ENCODE data around the gene RP9.

RP9 gene, protein sequence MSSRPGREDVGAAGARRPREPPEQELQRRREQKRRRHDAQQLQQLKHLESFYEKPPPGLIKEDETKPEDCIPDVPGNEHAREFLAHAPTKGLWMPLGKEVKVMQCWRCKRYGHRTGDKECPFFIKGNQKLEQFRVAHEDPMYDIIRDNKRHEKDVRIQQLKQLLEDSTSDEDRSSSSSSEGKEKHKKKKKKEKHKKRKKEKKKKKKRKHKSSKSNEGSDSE

DNA sequence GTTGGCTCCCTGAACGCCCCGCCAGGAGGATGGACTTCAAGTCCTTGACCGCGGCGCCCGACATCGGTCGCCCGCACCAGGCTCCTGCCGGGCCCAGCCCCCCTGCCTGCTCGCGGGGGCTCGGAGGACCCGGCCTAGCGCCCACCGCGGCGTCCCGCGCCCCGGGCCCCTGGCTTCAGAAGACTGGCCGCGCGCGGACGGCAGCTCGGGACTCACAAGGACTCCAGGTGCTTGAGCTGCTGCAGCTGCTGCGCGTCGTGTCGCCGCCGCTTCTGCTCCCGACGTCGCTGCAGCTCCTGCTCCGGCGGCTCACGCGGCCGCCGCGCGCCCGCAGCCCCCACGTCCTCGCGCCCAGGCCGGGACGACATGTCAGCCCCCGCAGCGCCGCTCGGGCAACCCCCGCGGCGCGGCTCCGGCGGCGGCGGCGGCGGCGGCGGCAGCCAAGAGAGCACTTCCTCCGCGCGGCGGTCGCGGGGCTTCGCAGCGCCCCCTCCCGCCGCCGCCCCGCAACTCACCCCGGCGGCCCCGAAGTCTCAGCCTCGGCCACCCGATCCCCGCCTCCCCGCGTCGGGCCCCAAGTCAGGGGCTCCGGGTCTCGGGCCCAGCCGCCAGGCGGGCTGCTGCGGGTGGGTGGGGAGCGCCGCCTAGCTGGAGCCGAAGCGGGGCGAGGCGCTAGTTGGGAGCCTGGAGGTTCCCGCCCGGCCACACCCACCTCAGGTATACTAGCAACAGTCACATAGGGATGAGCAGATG is at the start of gene RP9:
Gene RP9 (minus strand): TSS at position 400 of the 753 bp plus-strand sequence. CDS start 32 bp downstream, at position 368.
- FAIRE-seq, result no peak

DNA sequence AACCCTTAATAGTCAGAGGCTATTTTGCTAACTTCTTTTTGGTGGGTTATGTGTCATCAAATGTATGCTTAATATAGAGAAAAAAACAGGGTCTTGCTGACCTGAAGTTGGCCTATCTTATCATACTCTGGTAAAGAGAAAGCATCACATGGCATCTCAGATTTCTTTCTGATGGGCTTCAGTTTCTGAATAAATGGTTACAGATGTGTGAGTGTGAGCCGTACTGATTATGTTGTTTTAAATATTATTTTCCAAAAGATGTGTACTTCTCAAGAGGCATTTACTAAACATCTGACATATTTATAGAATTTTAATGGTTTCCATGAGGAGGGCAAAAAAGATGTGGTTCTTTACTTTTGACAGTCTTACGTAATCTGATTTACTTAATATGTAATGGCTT is 48.6 kb upstream of the RP9 start:
- no peak for FAIRE-seq

DNA sequence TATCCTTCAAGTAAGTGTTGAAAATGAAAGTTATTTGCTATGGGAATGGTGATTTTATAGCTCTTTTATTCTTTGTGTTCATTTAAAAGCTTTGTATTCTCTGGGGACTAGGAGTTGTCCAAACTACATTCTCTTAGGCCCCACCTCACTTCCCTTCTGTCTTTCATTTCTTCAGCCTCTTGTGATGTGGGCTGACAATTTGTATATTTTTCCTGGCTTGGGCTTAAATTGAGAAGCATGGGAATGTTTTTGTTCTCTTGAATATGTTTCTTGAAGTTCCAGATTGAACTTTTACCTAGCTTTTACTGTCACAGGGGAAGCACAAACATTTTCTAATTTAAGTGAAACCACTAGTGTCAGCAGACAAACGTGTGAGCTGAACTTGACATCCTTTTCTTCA is 48.1 kb upstream of the RP9 start:
- no peak for FAIRE-seq

DNA sequence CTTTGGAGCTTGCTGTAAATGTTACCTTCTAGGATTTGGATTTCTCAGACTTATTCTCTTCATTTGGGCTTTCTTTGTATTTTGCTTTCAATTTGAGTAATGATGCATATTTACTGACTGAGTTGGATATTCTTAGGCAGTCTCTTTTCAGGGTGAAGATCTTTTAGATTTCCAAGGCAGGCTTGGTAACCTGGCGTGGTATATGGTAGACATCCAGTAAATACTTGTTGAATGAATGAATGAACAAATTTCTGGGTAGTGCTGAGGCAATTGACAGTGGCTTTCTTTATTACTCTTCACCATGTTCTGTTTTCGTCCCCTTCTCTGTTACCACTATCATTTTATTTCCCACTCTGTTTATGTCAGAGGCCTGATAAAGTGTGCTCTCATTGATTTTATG is 47.2 kb upstream of the RP9 start:
- no peak for FAIRE-seq

DNA sequence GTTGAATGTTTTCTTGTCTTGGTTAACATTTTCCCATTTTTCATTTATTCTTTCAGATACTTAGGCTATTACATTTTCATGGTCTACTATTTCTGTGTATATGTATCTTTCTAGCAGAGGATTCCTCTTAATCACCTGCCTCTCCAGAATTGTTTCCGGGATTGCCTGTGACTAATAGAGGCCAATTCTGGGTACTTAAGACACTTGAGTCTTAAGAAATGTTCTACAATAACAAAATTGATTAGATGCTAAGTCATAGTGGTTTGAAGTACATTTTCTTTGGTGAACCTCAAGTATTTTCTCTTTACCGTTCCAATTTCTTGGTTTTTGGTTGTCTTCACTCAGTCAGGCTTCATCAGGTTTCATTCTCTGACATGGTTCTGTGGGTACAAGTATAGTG is 46.6 kb upstream of the RP9 start:
- FAIRE-seq, result no peak

DNA sequence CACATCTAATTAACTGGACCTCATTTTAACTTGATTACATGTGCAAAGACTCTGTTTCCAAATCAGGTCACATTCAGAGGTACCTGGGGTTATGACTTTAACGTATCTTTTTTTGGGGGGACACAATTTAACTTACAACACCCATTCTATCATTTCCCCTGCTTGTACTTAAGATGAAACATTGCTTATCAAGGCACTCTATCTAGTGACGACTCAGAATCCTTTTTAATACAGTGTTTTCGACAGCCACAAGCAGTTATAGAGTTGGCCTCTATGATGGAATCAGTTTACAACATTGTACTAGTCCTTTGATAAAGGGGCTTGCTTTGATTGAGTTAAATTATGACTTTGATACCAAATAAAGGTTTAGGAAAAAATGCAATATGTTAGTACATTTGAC is 42.9 kb upstream of the RP9 start:
- FAIRE-seq, result no peak

DNA sequence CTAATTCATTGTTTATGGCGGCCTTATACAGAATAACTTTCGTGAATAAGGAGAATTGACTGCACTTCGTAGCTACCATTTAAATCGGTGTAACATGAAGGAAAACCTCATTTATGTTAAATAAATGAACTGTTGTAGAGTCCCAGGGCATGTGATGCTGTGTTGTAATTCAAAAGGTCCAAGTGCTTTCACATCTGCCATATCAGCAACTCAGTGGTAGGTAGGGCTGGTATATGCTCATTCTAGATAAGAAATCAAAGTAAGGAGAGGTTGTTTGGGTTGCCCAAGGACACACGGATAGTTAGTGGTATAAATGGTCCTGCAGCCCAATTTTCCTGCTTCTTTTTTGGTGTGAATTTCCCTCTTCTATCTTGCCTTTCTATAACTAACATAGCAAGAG is 36.0 kb upstream of the RP9 start:
- no peak for FAIRE-seq

DNA sequence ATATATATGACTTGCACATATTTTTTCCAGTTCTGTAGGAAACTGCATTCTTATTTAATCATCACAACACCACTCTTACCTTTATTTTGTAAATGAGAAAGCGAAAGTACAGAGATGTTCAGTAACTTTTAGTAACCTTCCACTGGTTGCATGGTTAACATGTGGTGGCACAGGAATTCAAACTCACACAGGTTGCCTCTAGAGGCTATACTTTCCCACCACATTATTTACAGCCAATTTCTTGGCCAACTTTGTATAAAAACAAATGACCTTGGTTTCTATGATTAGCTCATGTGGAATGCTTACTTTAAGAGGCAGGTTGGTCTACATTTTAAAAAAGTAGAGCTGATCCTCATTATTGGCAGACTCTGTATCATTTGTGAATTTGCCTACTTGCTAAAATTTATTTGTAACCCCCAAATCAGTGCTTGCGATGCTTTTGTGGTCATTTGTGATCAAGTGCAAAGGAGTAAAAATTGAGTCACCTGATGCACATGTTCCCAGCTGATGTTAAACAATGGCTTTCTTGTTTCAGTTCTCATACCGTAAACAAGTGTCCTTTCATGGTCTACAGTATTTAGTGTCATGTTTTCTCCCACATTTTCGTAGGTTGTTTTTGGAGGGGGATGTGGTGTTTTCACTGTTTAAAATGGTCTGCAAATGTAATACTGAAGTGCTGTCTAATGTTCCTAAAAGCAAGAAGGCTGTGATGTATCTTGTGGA is 35.0 kb upstream of the RP9 start:
- no peak for FAIRE-seq

DNA sequence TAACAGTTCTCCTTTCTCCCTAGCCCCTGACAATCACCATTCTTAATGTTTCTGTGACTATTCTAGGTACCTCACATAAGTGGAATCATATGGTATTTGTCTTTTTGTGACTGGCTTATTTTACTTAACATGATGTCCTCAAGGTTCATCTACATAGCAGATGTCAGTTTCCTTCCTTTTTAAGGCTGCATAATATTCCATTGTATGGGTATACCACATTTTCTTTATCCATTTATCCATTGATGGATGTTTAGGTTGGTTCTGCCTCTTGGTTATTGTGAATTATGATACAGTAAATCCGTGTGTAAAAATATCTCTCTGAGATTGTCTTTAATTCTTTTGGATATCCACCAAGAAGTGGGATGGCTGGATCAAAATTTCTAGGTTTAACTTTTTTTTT is 33.4 kb upstream of the RP9 start:
- no peak for FAIRE-seq

DNA sequence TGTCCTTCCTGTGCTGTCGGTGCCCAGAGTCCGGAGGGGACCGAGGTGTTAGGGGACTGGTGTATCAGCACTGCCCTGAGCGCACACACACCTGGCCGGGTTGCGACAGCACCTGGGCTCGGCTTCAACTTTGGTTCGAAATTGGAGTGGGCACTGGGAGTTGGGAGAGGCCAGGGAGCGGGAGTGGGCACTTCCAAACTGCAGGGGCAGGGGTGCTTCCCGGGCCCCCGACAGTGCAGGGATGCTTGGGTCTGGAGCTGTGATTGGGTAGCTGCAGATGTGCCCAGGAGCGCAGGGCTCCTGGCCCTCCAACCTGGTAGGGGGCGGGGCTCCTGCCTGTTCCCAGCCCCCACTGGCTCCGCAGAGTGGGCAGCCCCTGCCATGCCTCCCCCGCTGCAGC is 27.9 kb upstream of the RP9 start:
- FAIRE-seq, result no peak

DNA sequence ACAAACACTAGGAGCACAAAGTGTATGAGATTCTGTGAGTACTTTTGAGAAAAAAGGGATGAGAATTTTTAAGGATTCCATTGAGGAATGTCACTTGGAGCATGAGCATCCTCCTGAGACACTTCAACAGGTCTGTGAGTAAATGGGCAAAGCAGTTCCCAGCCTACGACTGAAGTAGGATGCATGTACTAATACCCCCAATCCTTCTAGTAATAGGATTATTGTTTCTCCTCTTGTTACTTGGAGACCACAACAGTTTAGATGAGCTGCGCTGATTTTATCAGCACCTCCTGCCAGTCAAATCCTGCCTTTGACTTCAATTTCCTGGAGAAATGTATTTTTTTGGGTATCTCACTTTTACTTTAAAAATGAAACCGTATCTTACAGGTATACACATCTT is 21.0 kb upstream of the RP9 start:
- no peak for FAIRE-seq

DNA sequence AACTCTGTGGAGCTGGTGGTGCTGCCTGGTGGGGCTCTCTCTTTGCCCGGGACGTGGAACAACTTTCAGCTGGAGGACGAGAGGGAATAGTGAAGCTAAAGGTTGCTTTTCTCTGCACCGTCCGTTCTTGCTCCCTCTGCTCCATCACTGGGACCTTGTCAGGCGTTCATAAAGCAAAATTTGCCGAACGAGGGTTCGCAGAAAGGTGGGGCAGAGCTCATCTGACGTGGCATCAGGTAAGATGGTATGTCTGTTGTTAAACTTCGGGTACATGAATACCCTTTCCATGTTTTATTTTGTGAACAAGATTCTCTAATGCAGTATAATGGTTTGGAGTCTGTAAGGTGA is 20.6 kb upstream of the RP9 start:
- FAIRE-seq, result no peak

DNA sequence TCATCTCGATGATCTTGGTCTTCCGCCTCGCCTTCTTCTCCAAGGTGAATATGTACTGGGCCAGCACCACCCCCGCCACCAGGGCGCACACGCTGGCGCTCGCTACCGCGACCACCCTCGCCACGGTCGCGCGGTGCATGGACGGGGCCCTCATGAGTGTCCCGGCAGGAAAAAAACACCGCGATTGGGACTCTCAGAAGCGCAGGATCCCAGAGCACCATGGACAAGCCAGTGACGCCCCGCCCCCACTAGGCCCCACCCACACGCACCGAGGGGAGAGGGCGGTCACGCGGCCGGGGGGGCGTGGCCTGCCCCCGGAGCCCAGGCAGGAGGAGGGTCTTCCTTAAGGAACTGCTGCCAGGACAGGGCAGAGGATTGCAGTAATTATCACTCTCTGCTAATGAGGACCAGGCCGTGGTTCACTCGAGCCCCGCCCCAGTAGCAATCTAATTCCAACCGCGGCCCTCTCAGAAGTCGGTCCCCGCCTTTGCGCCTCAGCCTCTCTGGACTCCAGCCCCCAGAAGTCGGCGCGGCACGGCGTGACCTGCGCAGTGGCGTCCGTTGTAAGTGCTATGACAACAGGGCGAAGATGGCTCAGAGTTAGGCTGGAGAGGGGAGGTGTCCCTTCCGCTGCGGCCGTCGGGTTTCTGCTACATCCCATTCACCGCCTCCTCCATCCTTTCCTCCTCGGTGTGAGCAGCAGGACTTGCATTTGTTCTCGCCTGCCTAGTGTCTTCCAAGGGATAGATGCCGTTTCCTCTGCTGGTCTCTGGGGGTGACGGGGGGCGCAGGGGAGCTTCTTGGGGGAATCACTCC is 20.0 kb upstream of the RP9 start, which contains the start of gene BBS9:
Gene BBS9 (plus strand): TSS at position 575 of the 816 bp plus-strand sequence. CDS start 16,689 bp downstream, outside the sequence.
- FAIRE-seq, result no peak

DNA sequence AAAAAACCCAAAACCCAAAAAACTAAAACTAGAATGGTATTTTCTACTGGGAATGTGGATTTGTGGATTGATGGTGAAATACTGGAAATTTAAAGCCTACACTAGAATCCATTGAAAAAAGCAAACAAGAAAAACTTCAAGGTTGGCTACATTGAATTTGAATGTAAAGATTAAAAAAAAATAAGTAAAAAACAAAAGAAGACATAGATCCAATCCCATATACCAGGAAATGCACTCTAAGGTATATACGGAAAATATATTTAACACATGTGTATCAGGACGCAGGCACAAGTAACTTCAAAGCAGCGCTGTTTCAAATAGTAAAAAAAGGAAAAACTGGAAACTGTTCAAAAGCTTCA is 19.4 kb upstream of the RP9 start:
- FAIRE-seq, result no peak

DNA sequence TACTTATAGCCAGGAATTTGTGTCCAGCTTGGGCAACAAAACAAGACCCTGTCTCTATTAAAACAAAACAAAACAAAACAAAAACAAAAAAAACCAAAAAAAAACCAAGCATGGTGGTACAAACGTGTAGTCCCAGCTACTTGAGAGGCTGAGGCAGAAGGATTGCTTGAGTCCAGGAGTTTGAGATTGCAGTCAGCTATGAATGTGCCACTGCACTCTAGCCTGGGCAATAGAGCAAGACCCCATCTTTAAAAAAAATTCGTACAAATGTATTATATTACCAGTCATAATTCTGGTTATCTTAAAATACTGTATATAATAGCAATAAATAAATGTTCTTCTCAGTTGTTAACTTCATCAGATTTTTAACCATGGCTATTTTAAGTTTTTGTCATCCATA is 17.9 kb upstream of the RP9 start:
- FAIRE-seq, result no peak

DNA sequence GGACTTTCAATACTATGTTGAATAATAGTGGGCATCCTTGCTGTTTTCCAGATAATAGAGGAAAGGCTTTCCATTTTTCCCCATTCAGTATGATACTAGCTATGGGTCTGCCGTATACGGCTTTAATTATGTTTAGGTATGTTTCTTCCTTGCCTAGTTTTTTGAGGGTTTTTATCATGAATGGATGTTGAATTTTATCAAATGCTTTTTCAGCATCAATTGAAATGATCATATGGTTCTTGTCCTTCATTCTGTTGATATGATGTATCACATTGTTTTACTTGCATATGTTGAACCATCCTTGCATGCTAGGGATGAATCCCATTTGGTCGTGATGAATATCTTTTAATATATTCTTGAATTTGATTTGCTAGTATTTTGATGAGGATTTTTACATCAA is 9.2 kb upstream of the RP9 start:
- no peak for FAIRE-seq

DNA sequence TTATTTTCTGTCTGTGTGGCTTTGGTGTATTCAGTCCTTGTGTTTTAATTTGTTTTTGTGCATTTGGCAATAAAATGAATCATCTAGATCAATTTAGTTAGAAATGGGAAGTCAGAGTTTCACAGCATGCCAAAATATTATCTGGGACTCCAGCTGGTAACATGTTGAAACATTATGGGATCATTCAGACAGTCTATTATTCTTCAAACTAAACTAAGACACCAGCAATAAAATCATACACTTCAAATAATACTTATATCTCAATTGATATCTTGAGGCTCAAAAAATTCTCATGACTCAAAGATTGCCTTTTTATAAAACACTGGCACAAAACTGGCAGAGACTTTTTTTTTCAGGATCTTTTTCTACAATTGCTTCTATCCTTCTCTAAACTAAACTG is 5.8 kb upstream of the RP9 start:
- FAIRE-seq, result no peak

DNA sequence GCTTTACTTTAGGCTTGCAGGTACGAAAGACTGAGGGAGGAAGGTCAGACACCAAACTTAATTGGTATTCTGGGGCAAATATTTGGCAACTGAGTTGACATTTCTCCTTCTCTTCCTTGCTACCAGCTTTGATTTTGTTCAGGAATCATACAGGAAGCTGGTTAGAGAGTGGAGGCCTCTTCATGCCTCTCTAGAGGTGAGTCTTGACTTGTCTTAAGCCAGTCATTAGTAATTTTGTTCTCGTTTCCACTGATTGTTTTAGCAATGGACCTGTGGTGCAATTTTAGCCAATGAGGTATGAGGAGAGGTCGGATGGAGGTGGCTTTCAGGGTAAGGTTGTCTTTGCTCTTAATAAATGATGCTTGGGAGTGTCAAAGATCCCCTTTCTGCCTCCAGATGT is 2.4 kb upstream of the RP9 start:
- FAIRE-seq, result no peak

DNA sequence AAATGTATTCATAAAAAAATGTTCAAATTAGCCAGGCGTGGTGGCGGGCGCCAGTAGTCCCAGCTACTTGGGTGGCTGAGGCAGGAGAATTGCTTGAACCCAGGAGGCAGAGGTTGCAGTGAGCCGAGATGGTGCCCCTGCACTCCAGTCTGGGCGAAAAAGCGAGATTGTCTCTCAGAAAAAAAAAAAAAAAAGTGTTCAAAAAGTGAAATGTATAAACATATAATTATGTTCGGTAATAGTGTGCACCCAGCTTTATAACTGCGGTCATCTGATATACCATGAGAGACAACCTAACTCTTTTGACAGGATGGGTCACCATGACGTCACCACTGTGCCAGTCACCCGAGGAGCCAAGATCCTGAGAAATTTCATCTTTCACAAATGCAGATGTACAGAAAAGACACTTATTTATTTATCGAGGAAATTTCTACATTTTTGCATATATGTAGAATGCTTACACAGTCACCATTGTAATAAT is 594 bp upstream of the RP9 start:
- no peak for FAIRE-seq

DNA sequence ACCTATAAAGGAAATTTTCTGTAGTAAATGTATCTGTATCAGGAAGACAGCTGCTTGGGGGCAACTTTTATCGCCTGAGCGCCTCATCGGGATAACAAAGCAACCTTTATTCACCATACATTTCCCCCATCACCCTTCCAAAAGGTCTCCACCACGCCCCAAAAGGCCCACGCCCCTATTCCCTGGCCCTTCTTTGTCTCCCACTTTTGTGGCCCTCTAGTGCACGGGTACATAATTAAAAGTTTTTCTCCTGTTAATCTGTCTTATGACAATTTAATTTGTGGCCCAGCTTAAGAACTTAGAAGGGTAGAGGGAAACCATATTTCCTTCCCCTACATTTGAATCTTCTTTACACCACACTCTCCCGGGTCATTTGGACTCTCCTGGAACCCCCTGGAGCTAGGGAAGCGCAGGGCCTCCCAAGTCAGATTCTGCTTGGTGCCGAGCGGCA is 625 bp downstream of the RP9 start:
- no peak for FAIRE-seq

DNA sequence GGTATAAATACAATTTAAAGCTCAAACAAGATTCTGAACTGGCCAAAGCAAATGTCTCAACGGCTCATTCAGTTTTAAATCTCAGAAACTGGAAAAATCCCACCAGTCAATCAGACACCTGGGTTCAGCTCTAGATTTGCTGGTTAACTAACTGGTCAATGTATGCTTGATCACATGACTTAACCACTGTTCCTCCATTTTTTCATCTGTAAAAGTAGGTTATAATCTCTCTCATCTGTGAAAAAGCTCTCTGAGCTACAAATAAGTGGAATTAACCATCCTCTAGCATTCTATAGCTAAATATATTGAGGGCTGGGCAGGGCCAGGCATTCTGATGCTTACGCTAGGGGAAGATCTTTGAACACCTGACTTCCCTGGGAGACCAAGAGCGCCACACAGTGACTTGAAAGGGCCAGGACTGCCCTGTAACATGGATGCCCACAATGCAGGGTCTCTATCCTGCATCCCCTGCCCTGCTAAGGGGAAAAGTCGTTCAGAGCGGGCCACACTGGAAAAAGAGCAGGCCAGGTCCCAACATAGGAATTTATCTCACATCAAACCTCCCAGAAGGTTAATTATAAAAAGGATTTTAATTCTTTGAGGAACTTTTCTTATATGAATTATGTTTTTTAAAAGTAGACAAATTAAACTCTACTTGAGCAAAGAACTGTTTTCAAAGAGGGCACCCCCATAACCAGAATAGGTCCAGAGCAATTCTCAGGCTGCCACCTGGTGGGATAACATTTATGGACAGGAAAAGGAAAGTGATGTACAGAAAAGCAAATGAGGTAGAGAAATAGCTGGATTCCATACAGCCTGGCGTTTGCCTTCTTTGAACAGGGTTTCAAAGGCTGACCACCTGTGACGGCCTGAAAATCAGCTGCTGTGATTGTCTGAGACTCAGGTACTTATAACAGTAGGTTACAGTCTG is 1.8 kb downstream of the RP9 start:
- no peak for FAIRE-seq

DNA sequence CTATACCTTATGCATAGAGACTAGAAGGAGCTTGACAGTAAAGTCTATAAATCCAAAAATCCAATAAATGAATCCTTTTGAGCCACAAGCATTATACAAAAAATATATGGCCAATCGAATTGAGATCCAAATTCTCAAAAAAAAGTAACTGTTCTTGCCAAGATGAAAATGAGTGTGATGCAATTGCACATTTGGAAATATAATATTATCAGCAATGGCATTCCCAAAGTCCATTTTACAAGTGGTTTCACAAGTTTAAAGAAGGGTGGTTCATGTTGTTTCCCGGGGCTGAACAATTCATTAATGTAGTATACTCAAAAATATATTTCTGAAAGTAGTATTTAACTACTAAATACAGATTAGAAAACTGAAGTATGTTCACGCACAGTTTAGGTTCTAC is 7.3 kb downstream of the RP9 start:
- FAIRE-seq, result no peak

Measured in TTC549 (cell line).